Pancreas (tissue), 10 donors: Measurements from ENCODE around the gene POLN. TPM values are rescaled to one million over a fixed set of nuclear protein-coding genes. Genes with fewer than 3 reads are reported as not detected.

Experiments used
- ATAC-seq, 4 donors: fragments of 200-7000 bp; cut with Tn5 transposase; one replicate each; pipeline versions ENCODE4 v1.8.0 to v1.9.1; 2020; ENCODE audit warnings: mild to moderate bottlenecking in 4 of 4, moderate library complexity in 4 of 4
- DNase-seq, 6 donors: peaks; one replicate each; pipeline ENCODE4 v3.0.0-alpha.2; 2020
- FAIRE-seq: peaks from 2 replicates; lab custom pipeline; 2012; peaks lifted over from hg19 to GRCh38; lab: Jason Lieb, UNC
- H3K27ac ChIP-seq, 4 donors: fragments of 200-600 bp; sonication (generic); 1 replicate in 3 of 4; 2 replicates in 1 of 4; pipeline versions ENCODE4 v1.5.0 to v1.8.0; 2020
- H3K27me3 ChIP-seq, 4 donors: fragments of 200-600 bp; one replicate each; pipeline ENCODE4 v1.8.0; 2021
- H3K36me3 ChIP-seq, 3 donors: fragments of 200-600 bp; sonication (generic) in 1 of 3; one replicate each; pipeline versions ENCODE4 v1.5.0 to v1.8.0; 2020 to 2021
- H3K4me1 ChIP-seq, 3 donors: fragments of 200-600 bp; one replicate each; pipeline ENCODE4 v1.8.0; 2021
- H3K4me3 ChIP-seq, 4 donors: fragments of 200-600 bp; sonication (generic) in 2 of 4; one replicate each; pipeline versions ENCODE4 v1.5.0 to v1.8.0; 2020 to 2021
- H3K9me3 ChIP-seq, 4 donors: fragments of 200-600 bp; one replicate each; pipeline ENCODE4 v1.8.0; 2021
- WGBS, 2 donors: extraction: QIAGEN DNeasy Blood & Tissue Kit; methylation state at CpG; one replicate each; pipeline ENCODE4 v1.1.7; 2013; 5-methylcytosine and 5-hydroxymethylcytosine counted together
- intact Hi-C, 3 donors: fragments of 100-400 bp; cut with DNase I; formaldehyde crosslinking; loops; one replicate each; pipeline versions ENCODE4 v1.11.1 to v1.14.2; 2022
- polyA plus RNA-seq, 2 donors: library from polyadenylated mRNA; stranded (reverse); fragments of 200-250 nt; gene quantifications; one replicate each; pipeline ENCODE4 v1.2.3, GENCODE V29; 2013
- total RNA-seq, 6 donors: library from RNA; stranded (reverse); fragmentation: NEBNext Ultra II Directional in 4 of 6; extraction: Animal tissue kit (Norgen Biotek cat#: 25700) in 4 of 6; gene quantifications; one replicate each; pipeline versions ENCODE4 v1.2.1 to v1.2.4, GENCODE V29; 2021 to 2023
- TF ChIP-seq, protein P1 (sequence below), 4 donors: fragments of 200-600 bp; sonication (generic) in 3 of 4; IDR thresholded peaks; one replicate each; pipeline versions ENCODE4 v1.5.0 to v1.8.0; 2021; ENCODE audit warnings: antibody characterized with exemption in 4 of 4
- donor health status: healthy with polysubstance abuse.
- donor health status: DM: no; HTN: no; CAD: no; lungs with moderate emphysema.
- donor health status: DM: no; HTN: no; CAD: no.
- donor health status: control.
- donor health status: control.
- donor health status: Bipolar disorder and iron deficiency.
- donor health status: DM: yes; HTN: yes; CAD: no.
- donor health status: DM: no; HTN: no; CAD: no.
- donor health status: DM: no; HTN: no; CAD: no.
- donor health status: DM: yes; HTN: yes; CAD: no.

POLN gene
- total and polyA plus RNA-seq, 8 donors: 0.95 to 3.6 (median 1.9) TPM

DNA sequence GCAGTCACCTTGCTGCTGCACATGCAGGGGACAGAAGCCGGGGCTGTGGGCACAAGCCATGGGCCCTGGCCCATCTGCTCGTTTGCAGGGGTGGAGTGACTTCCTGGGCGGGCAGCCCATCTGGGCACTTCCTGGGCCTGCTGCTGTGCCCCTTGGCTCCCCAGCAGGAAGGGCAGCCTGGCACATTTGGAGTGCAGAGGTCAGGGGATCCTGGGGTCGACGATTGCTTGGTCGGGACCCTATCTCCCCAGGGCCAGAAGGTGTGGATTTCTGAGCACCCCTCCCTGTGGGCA lies 30.9 kb upstream of the POLN start:
- Histone ChIP-seq H3K9me3 (no peaks in the 10 kb centered on the region), H3K4me1 (no peaks in the 10 kb centered on the region), H3K27me3 (no peaks in the 10 kb centered on the region), H3K4me3 (no peak overlapping the region), H3K27ac (no peak overlapping the region), H3K36me3 (no peaks in the 10 kb centered on the region)
- DNase-seq (peak in 2 of 6 donors; percentile 12 to 55), FAIRE-seq (no peak), ATAC-seq (no peak)
- WGBS, 2 donors: 84 to 90% methylated on average over 6 of the region's 6 CpGs
- TF ChIP-seq, protein P1, sequence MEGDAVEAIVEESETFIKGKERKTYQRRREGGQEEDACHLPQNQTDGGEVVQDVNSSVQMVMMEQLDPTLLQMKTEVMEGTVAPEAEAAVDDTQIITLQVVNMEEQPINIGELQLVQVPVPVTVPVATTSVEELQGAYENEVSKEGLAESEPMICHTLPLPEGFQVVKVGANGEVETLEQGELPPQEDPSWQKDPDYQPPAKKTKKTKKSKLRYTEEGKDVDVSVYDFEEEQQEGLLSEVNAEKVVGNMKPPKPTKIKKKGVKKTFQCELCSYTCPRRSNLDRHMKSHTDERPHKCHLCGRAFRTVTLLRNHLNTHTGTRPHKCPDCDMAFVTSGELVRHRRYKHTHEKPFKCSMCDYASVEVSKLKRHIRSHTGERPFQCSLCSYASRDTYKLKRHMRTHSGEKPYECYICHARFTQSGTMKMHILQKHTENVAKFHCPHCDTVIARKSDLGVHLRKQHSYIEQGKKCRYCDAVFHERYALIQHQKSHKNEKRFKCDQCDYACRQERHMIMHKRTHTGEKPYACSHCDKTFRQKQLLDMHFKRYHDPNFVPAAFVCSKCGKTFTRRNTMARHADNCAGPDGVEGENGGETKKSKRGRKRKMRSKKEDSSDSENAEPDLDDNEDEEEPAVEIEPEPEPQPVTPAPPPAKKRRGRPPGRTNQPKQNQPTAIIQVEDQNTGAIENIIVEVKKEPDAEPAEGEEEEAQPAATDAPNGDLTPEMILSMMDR (IDR thresholded peaks at IDR 0.05): no peak
- intact Hi-C loops: no loop called here

DNA sequence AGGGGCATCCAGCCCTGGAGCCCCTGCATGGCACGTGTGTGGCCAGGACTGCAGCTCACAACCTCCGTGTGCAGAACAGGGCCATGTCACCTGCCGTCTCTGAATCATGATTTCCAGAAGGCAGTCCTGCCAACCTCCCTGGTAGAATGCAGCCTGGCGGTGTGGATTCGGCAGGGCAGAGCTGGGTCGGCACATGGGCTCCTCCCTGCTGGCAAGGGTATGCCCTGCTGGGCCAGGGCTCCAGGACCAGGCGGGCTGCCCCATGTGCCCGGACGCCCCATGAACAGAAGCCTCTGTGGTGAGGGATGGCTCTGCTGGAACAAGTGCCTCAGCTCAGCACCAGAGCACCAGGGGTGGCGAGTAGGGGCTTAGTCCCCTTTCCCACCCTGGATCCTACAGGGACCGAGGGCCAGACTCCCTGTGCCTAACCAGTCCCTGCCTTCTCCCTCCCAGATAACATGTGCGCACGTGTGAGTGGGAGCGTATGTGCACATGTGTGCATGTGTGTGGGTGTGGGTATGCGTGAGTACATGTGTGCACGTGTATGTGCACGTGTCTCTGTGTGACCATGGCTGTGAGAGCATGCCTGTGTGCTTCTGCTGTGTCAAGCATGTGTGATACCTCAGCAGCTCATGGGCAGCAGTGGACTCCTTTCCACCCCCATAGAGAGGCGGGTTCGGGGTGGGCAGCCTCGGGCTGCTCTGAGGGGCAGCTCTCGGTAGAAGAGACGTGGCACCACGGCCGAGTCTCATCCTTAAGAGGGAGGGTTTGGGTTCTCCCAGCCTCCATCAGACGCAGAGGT lies 30.3 kb upstream of the POLN start:
- DNase-seq: peak in 2 of 6 donors; percentile 4 to 61
- Histone ChIP-seq H3K36me3 (no peaks in the 10 kb centered on the region), H3K9me3 (no peaks in the 10 kb centered on the region), H3K4me3 (no peak overlapping the region), H3K27ac (no peak overlapping the region), H3K4me1 (no peaks in the 10 kb centered on the region), H3K27me3 (no peaks in the 10 kb centered on the region)
- intact Hi-C loops: no loop called here
- ATAC-seq: no peak
- TF ChIP-seq, protein P1 (IDR thresholded peaks at IDR 0.05): no peak
- no peak for FAIRE-seq
- WGBS, 2 donors: 92 to 94% methylated on average over 25 of the region's 25 CpGs

DNA sequence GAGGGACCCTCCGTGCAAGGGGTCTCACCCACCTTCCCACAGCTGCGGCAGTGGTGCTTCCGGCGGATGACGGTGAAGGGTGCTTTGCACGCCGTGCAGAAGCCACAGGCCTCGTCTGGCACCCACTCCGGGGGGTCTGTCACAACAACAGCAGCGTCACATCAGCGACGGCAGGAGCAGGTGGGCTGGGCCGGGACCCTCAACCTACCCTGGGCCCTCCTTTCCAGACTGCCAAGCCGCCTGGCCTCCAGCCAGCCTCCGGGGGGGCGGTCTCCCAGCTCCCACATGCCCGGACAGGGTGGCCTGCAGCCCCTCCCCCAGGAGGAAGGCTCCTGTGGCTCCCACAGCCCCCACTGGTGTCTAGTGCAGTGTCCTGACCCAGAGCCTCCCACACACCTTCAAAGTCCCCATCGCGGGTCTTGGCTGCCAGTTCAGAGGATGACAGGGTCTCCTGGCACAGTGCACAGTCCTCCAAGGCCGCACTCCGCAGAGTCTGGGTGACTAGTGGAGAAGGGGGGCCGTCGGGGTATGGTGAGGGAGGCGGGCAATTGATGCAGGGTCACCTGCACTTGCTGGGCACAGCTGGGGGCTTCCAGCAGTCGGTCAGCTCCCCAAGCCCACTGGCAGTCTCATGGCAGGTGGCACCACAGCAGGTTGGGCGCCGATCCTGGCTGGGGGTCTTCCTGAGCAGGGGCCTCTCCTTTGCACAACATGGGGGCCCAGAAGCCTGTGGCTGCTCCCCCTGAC lies 29.5 kb upstream of the POLN start:
- H3K36me3 ChIP-seq: no peaks in the 10 kb centered on the region
- H3K4me1 ChIP-seq: no peaks in the 10 kb centered on the region
- no peak overlapping the region for H3K4me3 ChIP-seq
- H3K27me3 ChIP-seq: no peaks in the 10 kb centered on the region
- H3K27ac ChIP-seq: no peak overlapping the region
- TF ChIP-seq, protein P1 (IDR thresholded peaks at IDR 0.05): no peak
- FAIRE-seq: no peak
- ATAC-seq: no peak
- WGBS, 2 donors: 84% methylated on average over 23 to 27 of the region's 27 CpGs
- H3K9me3 ChIP-seq: no peaks in the 10 kb centered on the region
- intact Hi-C loops: no loop called here
- peak in 2 of 6 donors; percentile 41 to 73 for DNase-seq

DNA sequence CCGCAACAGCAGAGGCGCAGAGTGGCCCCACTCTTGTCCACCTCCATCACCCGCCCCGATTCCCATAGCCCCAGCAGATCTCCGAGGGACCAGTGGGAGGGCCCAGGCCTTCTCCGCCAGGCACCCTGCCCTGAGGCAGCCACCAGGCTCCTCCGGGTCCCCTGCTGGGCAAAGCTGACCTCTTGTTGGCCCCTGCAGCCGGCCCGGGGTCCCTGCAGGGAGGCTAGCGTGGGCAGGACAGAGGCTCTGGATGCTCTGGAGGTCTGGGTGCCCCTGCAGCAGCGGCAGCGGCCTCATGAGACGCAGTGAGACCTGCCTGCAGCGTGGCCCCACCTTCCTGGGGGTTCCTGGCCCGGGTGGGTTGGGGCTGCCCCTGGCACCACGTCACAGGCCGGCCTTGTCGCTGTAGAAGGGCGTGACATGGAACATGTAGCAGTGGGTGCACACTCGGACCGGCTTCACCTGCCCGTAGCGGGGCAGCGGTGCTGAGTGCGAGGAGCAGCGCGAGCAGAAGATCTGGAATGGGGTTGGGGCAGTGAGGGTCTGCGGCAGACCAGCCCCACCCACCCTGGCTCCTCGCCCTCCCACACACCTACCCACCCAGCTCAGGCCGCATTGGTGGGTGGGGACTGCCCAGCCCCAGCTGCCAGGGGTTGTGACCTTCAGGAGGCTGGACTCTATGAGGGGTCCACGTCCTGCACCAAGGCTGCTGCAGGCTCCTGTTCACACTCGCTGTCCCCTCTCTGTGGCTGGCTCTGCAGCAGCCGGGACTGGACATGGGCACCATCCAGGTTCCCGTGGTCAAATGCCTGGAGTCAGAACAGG lies 28.6 kb upstream of the POLN start:
- no peak overlapping the region for H3K27ac ChIP-seq
- H3K27me3 ChIP-seq: no peaks in the 10 kb centered on the region
- intact Hi-C loops: no loop called here
- H3K9me3 ChIP-seq: no peaks in the 10 kb centered on the region
- peak in 2 of 6 donors; percentile 16 to 62 for DNase-seq
- 86 to 91% methylated on average over 34 of the region's 34 CpGs for WGBS, 2 donors
- H3K4me1 ChIP-seq: no peaks in the 10 kb centered on the region
- H3K36me3 ChIP-seq: no peaks in the 10 kb centered on the region
- no peak for FAIRE-seq
- ATAC-seq: no peak
- no peak overlapping the region for H3K4me3 ChIP-seq
- TF ChIP-seq, protein P1 (IDR thresholded peaks at IDR 0.05): no peak
